Endothelial cell of umbilical vein (primary cell): ENCODE results near the gene LSM2. TPM values are rescaled to one million over a fixed set of nuclear protein-coding genes. Genes with fewer than 3 reads are reported as not detected.

Source experiments
- BruUV-seq: library from RNA; stranded (reverse); fragments of 400-500 nt; replicated peaks from 2 replicates; lab custom pipeline; 2021; lab: Mats Ljungman, UMichigan
- CTCF ChIA-PET: fragments of 300-600, 350-600 bp; sonication (Branson Sonifier 250); formaldehyde crosslinking; loops from one replicate; lab custom pipeline; 2021; ENCODE audit warnings: antibody characterized with exemption, inconsistent platforms; lab: Charles Lee
- POLR2A ChIA-PET: fragments of 300-600, 350-600 bp; sonication (Branson Sonifier 250); formaldehyde crosslinking; loops from one replicate; lab custom pipeline; 2021; ENCODE audit warnings: antibody characterized with exemption, inconsistent platforms; lab: Charles Lee
- DNase-seq: peaks from one replicate; pipeline ENCODE4 v3.0.0-alpha.2; 2011; ENCODE audit warnings: low read depth, low spot score
- FAIRE-seq: peaks from 2 replicates; lab custom pipeline; 2011; peaks lifted over from hg19 to GRCh38; lab: Jason Lieb, UNC
- H2AFZ ChIP-seq: 2 replicates; pipeline ENCODE4 v1.6.0; 2012; ENCODE audit warnings: low read depth, low read length, control low read depth, inconsistent platforms
- H3K27ac ChIP-seq: 2 replicates; pipeline ENCODE4 v1.5.1; 2011; ENCODE audit warnings: low read depth, mild to moderate bottlenecking, control low read depth, low read length, moderate library complexity; ENCODE audit not compliant: insufficient read depth
- H3K27me3 ChIP-seq, 2 experiments: 2 replicates each; pipeline versions ENCODE4 v1.6.0 to v1.6.1; 2011; ENCODE audit warnings: low read length in 2 of 2, mixed read lengths in 1 of 2; ENCODE audit not compliant: control insufficient read depth in 2 of 2, insufficient read depth in 2 of 2
- H3K36me3 ChIP-seq, 2 experiments: 2 replicates in 1 of 2; 3 replicates in 1 of 2; pipeline ENCODE4 v1.5.1; 2011; ENCODE audit warnings: low read length in 2 of 2, mild to moderate bottlenecking in 1 of 2, moderate library complexity in 1 of 2; ENCODE audit not compliant: control insufficient read depth in 2 of 2, insufficient read depth in 2 of 2; ENCODE audit errors: extremely low read depth in 1 of 2
- H3K4me1 ChIP-seq: 3 replicates; pipeline ENCODE4 v1.5.1; 2011; ENCODE audit warnings: mild to moderate bottlenecking, low read length; ENCODE audit not compliant: control insufficient read depth, insufficient read depth; ENCODE audit errors: extremely low read depth
- H3K4me2 ChIP-seq: 2 replicates; pipeline ENCODE4 v1.6.1; 2011; ENCODE audit warnings: low read length, control low read depth, mixed read lengths; ENCODE audit not compliant: insufficient read depth
- H3K4me3 ChIP-seq, 3 experiments: fragments of 200-600 bp in 1 of 3; sonication (generic), shearing (Covaris generic) in 1 of 3; replicated peaks in 1 of 3; 2 replicates each; pipeline ENCODE4 v1.5.1; 2011 to 2016; ENCODE audit warnings: control low read depth in 3 of 3, low read length in 3 of 3, mild to moderate bottlenecking in 2 of 3, inconsistent platforms in 1 of 3, low read depth in 1 of 3, moderate library complexity in 1 of 3; ENCODE audit not compliant: insufficient read depth in 1 of 3
- H3K79me2 ChIP-seq: 2 replicates; pipeline ENCODE4 v1.6.0; 2012; ENCODE audit warnings: low read length, inconsistent platforms; ENCODE audit not compliant: control insufficient read depth, insufficient read depth
- H3K9ac ChIP-seq: replicated peaks from 2 replicates; pipeline ENCODE3; 2011; ENCODE audit warnings: low read length, control low read depth; ENCODE audit not compliant: insufficient read depth; ENCODE audit errors: extremely low read depth
- H3K9me1 ChIP-seq: replicated peaks from 3 replicates; pipeline ENCODE4 v1.6.0; 2011; ENCODE audit warnings: mild to moderate bottlenecking, low read length; ENCODE audit not compliant: control insufficient read depth, insufficient read depth; ENCODE audit errors: extremely low read depth
- H3K9me3 ChIP-seq: replicated peaks from 2 replicates; pipeline ENCODE4 v1.5.1; 2012; ENCODE audit warnings: low read length, inconsistent platforms; ENCODE audit not compliant: control insufficient read depth, insufficient read depth
- H4K20me1 ChIP-seq: replicated peaks from 2 replicates; pipeline ENCODE3; 2011; ENCODE audit warnings: mild to moderate bottlenecking, low read length; ENCODE audit not compliant: control insufficient read depth, insufficient read depth; ENCODE audit errors: extremely low read depth
- CTCF ChIP-seq, 2 donors: IDR thresholded peaks; 1 replicate in 1 of 2; 2 replicates in 1 of 2; pipeline ENCODE4 v1.5.1; 2011; ENCODE audit warnings: low read length in 2 of 2, mild to moderate bottlenecking in 2 of 2, moderate library complexity in 2 of 2, control low read depth in 1 of 2, inconsistent platforms in 1 of 2, low read depth in 1 of 2; ENCODE audit not compliant: insufficient read depth in 1 of 2; ENCODE audit errors: extremely low read depth in 1 of 2
- EZH2 ChIP-seq: IDR thresholded peaks from 2 replicates; pipeline ENCODE4 v1.6.1; 2012; ENCODE audit warnings: borderline replicate concordance, low read depth, mild to moderate bottlenecking, moderate library complexity, low read length, inconsistent platforms; ENCODE audit not compliant: severe bottlenecking
- FOS ChIP-seq: IDR thresholded peaks from 2 replicates; pipeline ENCODE4 v1.6.1; 2011; ENCODE audit warnings: mild to moderate bottlenecking, low read length, moderate library complexity, borderline replicate concordance; ENCODE audit not compliant: insufficient read depth
- GATA2 ChIP-seq: IDR thresholded peaks from 2 replicates; pipeline ENCODE4 v1.7.0; 2011; ENCODE audit warnings: low read depth, mild to moderate bottlenecking, moderate library complexity, mixed read lengths, low read length; ENCODE audit not compliant: insufficient read length, insufficient read depth
- MAX ChIP-seq: IDR thresholded peaks from 2 replicates; pipeline ENCODE4 v1.6.1; 2011; ENCODE audit not compliant: insufficient read depth, insufficient read length
- MYC ChIP-seq: IDR thresholded peaks from one replicate; pipeline ENCODE4 v1.6.1; 2011; ENCODE audit warnings: mild to moderate bottlenecking, low read depth, low read length
- POLR2A ChIP-seq: IDR thresholded peaks from 2 replicates; pipeline ENCODE4 v1.6.1; 2012; ENCODE audit warnings: low read depth, mild to moderate bottlenecking, control low read depth, low read length
- dilution Hi-C: fragments of 300-500 bp; cut with MboI; formaldehyde crosslinking; loops from one replicate; pipeline ENCODE4 v1.15.0; 2019; ENCODE audit warnings: low sequenced_read_pairs; ENCODE audit not compliant: extremely low pct_ligation_motif_present
- intact Hi-C: fragments of 100-400 bp; cut with micrococcal nuclease; formaldehyde crosslinking; loops from one replicate; pipeline ENCODE4 v1.10.0; 2022
- polyA plus RNA-seq, 4 experiments: library from polyadenylated mRNA; depleted of rRNA in 3 of 4; stranded (reverse) in 3 of 4; unstranded in 1 of 4; fragments of >200 nt; gene quantifications; 2 replicates each; pipeline versions ENCODE4 v1.2.1 to v1.2.3, GENCODE V29; 2011 to 2012; ENCODE audit warnings: missing spikeins in 1 of 4
- total RNA-seq: library from RNA; stranded (reverse); gene quantifications from 2 replicates; pipeline ENCODE4 v1.2.3, GENCODE V29; 2021

LSM2 gene
- total and polyA plus RNA-seq, 2 donors (not counting 3 experiments of a cell fraction or from before 2014, with no cell fraction given), result 78.1 to 86.0 TPM

- H3K27ac ChIP-seq, result no peak overlapping the region
- intact Hi-C loops (loop anchor here (1.0 kb wide), 3 partner anchors 30 to 88 kb away; partner anchors contain the start of gene DDAH2), dilution Hi-C loops (no loop called here)
- no peak overlapping the region for H3K4me2 ChIP-seq
- no peaks in the 10 kb centered on the region for H3K4me1 ChIP-seq
- H2AFZ ChIP-seq, result peak overlapping the region; percentile 49
- BruUV-seq, result no TSS peak
- no peaks in the 10 kb centered on the region for H3K27me3 ChIP-seq
- no peaks in the 10 kb centered on the region for H3K9me3 ChIP-seq
- CTCF ChIA-PET, result interaction anchor here (1.3 to 4.5 kb wide), 12 partner anchors 9 to 84 kb away, joined by 3 to 55 read pairs (median 10); partner anchors contain the start of genes CLIC1, DDAH2, LY6G6D and MSH5
- POLR2A ChIA-PET, result interaction anchor here (1.2 kb wide), 1 partner anchor 47 kb away, joined by 3 read pairs; the partner anchor contains the start of genes HSPA1A and HSPA1L
- H3K9me1 ChIP-seq, result no peaks in the 10 kb centered on the region
- H3K9ac ChIP-seq, result no peak overlapping the region
- H3K36me3 ChIP-seq, result no peaks in the 10 kb centered on the region
- TF ChIP-seq MAX (no peak), GATA2 (no peak), EZH2 (no peak), POLR2A (no peak), CTCF (IDR thresholded peaks at IDR 0.05; ENCODE audit: extremely low read depth in 1 of 2, insufficient read depth in 1 of 2, low read depth in 1 of 2, low read length in 2 of 2) (no peak), MYC (no peak), FOS (no peak)
- H3K4me3 ChIP-seq, result no peak overlapping the region
- no peaks in the 10 kb centered on the region for H4K20me1 ChIP-seq
- H3K79me2 ChIP-seq, result no peaks in the 10 kb centered on the region
- DNase-seq (no peak), FAIRE-seq (no peak)
These were observed 38.2 kb downstream of the LSM2 start for GRCh38 chr6:31768363-31769257.
